Epithelial cell of esophagus (primary cell): ENCODE data around the gene CHD3.

ENCODE experiments used
- DNase-seq: peaks from one replicate; pipeline ENCODE4 v3.0.0; 2010; ENCODE audit warnings: low read depth
- H3K4me3 ChIP-seq: 2 replicates; pipeline ENCODE4 v1.5.1; 2011; ENCODE audit warnings: mild to moderate bottlenecking, low read length, control low read depth
- CTCF ChIP-seq: IDR thresholded peaks from 2 replicates; pipeline ENCODE4 v1.5.1; 2011; ENCODE audit warnings: low read depth, mild to moderate bottlenecking, low read length, control low read depth, inconsistent platforms; ENCODE audit not compliant: insufficient read depth; ENCODE audit errors: missing control alignments

Gene CHD3

GRCh38 chr17:7889166-7889955 lies 772 bp downstream of the CHD3 start:
- peak; percentile 77 for DNase-seq
- H3K4me3 ChIP-seq: peak overlapping the region; percentile 82
- peak; percentile 52 for TF ChIP-seq CTCF

- no peak for TF ChIP-seq CTCF
- H3K4me3 ChIP-seq: no peak overlapping the region
- DNase-seq: no peak
These were observed 4.7 kb downstream of the CHD3 start for GRCh38 chr17:7893187-7893880.

- TF ChIP-seq CTCF: no peak
- no peak for DNase-seq
- H3K4me3 ChIP-seq: no peak overlapping the region
These were observed 5.6 kb downstream of the CHD3 start for GRCh38 chr17:7894226-7894625.

- TF ChIP-seq CTCF: no peak
- no peak for DNase-seq
- H3K4me3 ChIP-seq: no peak overlapping the region
These were observed 6.3 kb downstream of the CHD3 start for GRCh38 chr17:7894866-7895265.

GRCh38 chr17:7897090-7897489 lies 8.5 kb downstream of the CHD3 start:
- no peak overlapping the region for H3K4me3 ChIP-seq

GRCh38 chr17:7897773-7898172 lies 9.2 kb downstream of the CHD3 start:
- H3K4me3 ChIP-seq: no peak overlapping the region
- peak; percentile 51 for DNase-seq
- peak; percentile 46 for TF ChIP-seq CTCF

More at GRCh38 chr17:7897090-7897489, 8.5 kb downstream of the CHD3 start:
- no peak for DNase-seq
- TF ChIP-seq CTCF: no peak
